GM19043 (cell line): Measurements from ENCODE around the gene ETFA.

Experiments
- ATAC-seq: cut with Tn5 transposase; IDR thresholded peaks from one replicate; pipeline ENCODE4 v1.9.1; 2021; ENCODE audit warnings: low read depth; ENCODE audit not compliant: unreplicated experiment

Gene ETFA

DNA sequence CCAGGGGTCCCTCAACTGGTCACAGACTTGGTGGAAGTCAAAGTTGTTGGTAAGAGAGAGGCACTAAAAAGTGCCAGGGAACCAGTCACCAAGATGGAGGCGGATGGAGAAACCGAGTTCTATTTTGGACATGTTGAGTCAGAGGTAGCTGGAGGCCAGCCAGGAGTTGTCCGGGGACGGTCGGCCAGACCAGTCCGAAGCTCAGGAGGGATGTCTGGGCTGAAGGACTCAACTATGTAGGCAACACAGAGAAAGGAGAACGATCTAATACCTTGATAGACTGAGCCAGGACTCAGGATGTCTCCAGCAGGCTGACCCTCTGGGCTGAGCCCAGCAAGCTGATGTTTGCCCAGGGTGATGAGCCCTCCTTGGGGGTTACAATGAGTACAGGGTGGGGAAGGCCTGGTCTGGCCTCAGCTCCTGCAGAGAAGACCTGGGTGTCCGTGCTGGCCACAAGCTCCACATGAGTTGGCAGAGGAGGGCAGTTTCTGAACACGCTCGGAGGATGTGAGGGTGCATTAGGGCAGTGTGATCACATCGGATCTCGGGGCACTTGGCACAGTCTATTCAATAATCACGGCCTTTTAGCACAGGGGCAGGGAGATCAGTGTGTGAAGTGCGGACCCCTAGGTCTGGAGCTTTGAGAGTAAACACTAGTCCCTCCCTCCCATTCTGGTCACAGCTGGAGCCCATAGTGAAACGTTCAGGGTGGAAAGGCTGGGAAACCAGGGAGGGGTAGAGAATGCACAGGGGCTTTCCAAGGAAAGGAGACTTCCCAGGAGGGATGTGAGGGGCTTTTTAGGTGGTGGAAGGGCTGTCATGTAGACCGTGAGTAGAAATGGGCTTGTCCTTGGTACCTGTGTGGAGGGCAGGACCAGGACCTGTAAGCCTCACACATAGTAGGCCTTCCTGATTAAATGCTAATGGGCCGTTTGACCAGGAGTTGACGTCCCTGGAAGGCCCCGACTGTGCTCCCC lies 111.9 kb downstream of the ETFA start:
- ATAC-seq = no peak

- no peak for ATAC-seq
Measured at GRCh38 chr15:76198456-76199105, 112.7 kb downstream of the ETFA start.

GRCh38 chr15:76197703-76198455 lies 113.4 kb downstream of the ETFA start:
- ATAC-seq = no peak

DNA sequence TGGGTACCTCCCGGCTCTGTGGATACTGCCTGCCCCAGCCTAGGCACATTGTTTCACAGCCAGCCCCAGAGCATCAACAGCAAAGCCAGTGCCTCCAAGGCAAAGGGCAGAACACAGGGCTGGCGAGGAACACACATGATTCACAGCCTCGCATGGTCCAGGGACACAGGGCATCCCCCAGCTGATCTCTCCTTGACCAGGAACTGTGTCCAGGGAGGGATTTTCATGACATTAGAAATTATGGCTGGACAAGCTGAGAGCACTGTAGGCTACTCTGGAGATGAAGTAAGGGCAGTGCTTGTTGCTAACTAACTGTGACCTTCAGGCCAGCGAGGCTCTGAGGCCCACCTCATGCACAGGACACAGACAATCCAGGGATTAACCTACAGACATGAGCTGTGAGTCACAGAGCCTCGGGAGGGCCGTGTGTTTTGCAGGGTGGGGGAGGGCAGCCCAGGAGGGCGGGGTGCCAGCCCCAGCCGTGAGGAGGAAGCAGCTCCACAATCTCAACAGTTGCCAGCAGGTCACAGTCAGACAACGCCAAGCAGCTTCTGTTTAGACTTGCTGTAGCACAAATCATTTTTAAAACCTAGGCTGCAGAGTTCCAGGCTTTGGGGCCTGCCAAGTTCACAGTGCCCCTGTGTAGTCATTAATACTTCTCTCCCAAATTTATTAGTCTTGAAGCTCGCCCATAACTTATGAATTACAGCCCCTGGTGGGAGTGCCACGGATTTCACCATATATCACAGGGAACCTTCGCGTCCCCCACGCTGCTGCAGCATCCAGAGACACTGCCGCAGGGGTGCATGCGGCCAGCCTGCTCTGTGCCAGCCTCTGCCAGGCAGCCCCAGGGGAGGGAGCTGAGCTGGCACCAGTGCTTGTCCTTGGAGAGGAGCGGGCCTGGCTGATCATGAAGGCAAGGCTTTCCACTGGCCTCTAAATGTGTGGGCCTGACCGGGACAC lies 114.7 kb downstream of the ETFA start:
- no peak for ATAC-seq

- ATAC-seq = no peak
Measured at GRCh38 chr15:76195506-76196268, 115.6 kb downstream of the ETFA start.

- no peak for ATAC-seq
Measured at GRCh38 chr15:76193934-76194333, 117.3 kb downstream of the ETFA start.

GRCh38 chr15:76192715-76193114 lies 118.6 kb downstream of the ETFA start:
- no peak for ATAC-seq

DNA sequence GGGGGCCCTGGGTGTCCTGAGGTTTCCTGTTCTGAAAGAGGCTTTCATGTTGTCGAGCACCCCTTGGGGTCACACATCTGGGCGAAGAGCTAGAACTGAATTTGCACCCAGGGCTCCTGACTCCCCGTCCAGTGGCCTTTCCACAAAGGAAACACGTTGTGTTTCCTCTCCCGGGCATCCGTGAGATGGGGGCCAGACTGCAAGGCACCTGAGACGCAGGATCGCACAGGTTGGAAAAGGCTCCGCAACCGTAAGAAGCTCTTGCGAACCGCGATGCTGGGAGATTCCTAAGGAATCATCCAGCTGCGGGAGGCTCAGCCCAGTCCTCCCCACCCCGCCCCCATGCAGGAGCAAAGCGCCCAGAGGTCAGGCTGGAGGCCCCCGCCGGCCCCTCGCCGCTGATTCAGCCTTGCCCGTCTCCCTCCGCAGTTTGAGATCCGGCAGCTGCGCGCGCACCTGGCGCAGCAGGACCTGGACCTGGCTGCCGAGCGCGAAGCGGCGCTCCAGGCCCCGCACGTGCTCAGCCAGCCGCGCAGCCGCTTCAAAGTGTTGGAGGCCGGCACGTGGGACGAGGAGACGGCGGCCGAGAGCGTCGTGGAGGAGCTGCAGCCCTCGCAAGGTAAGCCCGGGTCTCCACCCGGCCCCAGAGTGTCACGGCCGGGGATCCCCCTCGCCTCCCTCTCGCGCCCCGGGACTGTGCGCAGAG lies 119.6 kb downstream of the ETFA start:
- ATAC-seq = no peak

DNA sequence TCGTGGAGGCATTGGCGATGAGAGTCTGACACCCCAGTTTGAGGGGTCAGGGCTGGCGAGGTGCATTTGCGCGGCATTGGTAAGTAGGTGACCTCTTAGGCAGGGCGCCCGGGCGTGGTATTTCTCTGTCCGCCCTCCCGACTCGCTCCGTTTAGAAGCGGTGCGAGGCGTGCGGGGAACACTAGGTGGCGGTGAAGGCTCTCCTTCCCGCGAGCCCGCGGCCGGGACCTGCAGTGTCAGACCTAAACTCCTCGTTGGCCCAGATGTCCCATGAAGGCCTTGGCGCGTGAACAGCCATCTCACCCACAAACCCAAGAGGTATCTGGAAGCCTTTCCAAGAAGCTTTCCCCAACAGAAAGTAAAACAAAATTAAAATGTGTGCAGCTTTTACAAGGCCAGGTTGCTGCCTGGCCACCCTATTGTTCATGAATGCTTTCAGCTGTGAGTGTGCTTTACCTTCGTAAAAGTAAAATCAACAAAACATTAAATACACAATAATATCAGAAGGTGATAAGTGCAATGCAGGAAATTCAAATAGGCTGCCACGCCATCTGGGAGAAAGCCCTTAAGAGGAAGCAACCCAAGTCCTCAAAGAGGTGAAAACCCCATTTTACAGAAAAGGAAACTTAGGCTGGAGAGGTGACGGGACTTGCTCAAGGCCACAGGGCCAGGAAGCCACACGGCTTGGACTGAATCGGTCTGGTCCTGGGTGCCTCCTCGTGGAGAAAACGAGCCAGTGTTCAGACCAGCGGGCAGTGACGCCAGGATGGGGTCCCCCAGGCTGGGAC lies 120.3 kb downstream of the ETFA start:
- ATAC-seq = peak; percentile 93

- no peak for ATAC-seq
Measured at GRCh38 chr15:76190070-76190564, 121.2 kb downstream of the ETFA start.

DNA sequence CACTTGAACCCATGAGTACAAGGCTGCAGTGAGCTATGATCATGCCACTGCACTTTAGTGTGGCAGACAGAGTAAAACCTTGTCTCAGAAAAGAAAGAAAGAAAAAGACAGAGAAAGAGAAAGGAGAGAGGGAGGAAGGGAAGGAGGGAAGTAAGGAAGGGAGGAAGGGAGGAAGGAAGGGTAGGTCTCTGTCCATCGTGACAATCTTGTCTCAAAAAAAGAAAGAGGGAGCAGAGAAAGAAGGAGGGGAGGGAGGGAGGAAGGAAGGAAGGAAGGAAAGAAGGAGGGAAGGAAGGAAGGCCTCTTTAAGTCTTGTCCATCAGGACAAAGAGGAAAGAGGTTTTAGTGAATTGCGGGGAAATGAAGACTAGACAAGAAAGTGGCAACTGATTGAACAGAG lies 122.2 kb downstream of the ETFA start:
- no peak for ATAC-seq

GRCh38 chr15:76187163-76187562 lies 124.1 kb downstream of the ETFA start:
- ATAC-seq = no peak

GRCh38 chr15:76185716-76186115 lies 125.6 kb downstream of the ETFA start:
- ATAC-seq = no peak

DNA sequence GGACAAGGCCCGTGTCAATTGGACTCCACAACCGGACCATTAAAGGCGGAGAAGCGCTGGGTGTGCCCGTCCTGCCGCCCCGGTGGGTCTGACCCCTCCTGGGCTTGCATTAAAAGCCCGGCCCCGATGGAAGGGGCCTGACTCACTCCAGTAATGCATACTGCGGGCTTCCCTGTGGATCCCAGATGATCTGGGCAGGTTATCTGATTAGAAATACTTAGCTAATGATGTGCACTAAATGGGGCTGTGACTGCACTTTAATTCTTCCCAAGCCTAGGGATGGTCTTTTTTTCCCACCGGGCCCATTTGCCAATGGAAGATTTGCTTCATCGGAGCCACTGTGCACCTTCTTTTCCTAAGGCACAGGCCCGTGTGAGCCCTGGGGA lies 126.6 kb downstream of the ETFA start:
- ATAC-seq = no peak

DNA sequence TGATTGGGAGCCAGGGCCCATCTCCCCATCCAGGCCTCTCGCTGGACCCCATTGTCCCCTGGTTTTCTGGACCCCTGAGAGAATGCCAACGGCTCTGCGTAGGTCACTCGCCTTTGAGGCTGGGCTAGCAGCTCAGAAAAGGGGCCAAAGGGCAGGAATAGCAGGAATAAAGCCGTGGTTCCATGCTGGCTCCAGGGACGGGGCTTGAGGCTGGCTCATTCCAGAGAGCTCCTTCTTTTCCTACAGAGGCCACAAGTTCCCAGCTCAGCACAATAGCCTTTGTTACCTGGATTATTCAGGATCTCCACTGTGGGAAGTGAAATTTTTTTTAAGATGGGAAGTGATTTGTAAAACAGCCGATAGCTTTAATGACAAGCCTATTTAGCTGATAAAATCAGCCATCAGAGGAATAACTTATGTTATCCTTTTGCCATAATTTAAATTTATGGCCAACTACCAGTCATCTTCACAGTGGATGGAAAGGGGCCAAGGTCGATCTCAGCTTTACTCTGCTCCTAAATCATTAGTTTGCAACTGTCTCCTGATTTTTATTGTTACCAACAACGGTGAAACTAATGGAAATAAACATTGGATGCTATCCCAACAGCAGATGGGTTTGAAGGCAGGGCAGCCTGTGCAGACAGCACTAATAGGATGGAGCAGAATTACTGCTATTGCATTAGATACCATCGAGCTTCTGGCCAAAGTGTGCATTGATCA lies 127.2 kb downstream of the ETFA start:
- no peak for ATAC-seq

GRCh38 chr15:76181705-76182107 lies 129.6 kb downstream of the ETFA start:
- no peak for ATAC-seq

DNA sequence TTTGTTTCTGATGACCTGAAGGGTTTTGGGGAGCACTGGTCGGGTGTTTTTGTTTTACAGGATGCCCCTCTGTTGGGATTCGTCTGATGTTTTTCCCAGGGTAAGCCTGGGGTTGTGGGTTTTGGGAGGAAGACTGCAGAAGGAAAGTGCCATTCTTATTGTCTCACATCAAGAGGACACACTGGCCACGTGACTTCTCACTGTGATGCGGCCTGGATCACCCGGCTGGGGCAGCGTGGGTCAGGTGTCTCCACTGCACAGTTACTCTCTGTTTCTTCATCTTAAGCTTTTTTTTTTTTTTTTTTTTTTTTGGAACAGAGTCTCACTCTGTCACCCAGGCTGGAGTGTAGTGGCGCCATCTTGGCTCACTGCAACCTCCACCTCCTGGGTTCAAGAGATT lies 130.9 kb downstream of the ETFA start:
- no peak for ATAC-seq
